K562 (cell line): ENCODE data around the gene ENO2. TPM values are rescaled to one million over a fixed set of nuclear protein-coding genes. Genes with fewer than 3 reads are reported as not detected.

Source experiments
- DACH1 ChIP-seq: fragments of 450-650 bp; IDR thresholded peaks from 2 replicates; pipeline ENCODE4 v1.6.1; 2018; ENCODE audit not compliant: partially characterized antibody
- ELF1 ChIP-seq: fragments of 200-800 bp; sonication (Bioruptor generic); IDR thresholded peaks from 2 replicates; pipeline ENCODE4 v1.6.1; 2016; ENCODE audit warnings: missing genetic modification characterization, missing compliant biosample characterization
- ERF ChIP-seq: fragments of 450-650 bp; formaldehyde crosslinking; IDR thresholded peaks from 2 replicates; pipeline ENCODE4 v1.4.0; 2020; ENCODE audit warnings: mild to moderate bottlenecking, mixed read lengths
- ETV6 ChIP-seq, 3 experiments: fragments of 150-350 bp in 1 of 3; sonication (generic) in 1 of 3; formaldehyde crosslinking in 1 of 3; IDR thresholded peaks; 2 replicates each; pipeline versions ENCODE4 v1.6.1 to v1.8.0; 2014 to 2022; ENCODE audit warnings: borderline replicate concordance in 2 of 3, low read depth in 2 of 3, antibody characterized with exemption in 1 of 3, low read length in 1 of 3, mild to moderate bottlenecking in 1 of 3, missing genetic modification reagents in 1 of 3
- GABPB2 ChIP-seq: fragments of 250-450 bp; sonication (Bioruptor Pico); conservative IDR thresholded peaks from 2 replicates; pipeline ENCODE4 v1.5.1; 2021; ENCODE audit warnings: mild to moderate bottlenecking
- IRF2 ChIP-seq: sonication (generic); formaldehyde crosslinking; IDR thresholded peaks from 2 replicates; pipeline ENCODE4 v1.8.1; 2022; ENCODE audit warnings: mild to moderate bottlenecking, missing genetic modification reagents
- KDM1A ChIP-seq, 2 experiments: fragments of 450-650 bp; IDR thresholded peaks; 2 replicates each; pipeline ENCODE4 v1.6.1; 2016; ENCODE audit warnings: mild to moderate bottlenecking in 2 of 2
- LEF1 ChIP-seq: fragments of 450-650 bp; IDR thresholded peaks from 2 replicates; pipeline ENCODE4 v1.6.1; 2016; ENCODE audit warnings: mild to moderate bottlenecking
- NFRKB ChIP-seq: fragments of 450-650 bp; IDR thresholded peaks from 2 replicates; pipeline ENCODE4 v1.6.1; 2016; ENCODE audit warnings: low read depth
- NR2C1 ChIP-seq, 2 experiments: fragments of 450-650 bp; IDR thresholded peaks; 2 replicates each; pipeline ENCODE4 v1.6.1; 2017; ENCODE audit warnings: mild to moderate bottlenecking in 2 of 2, antibody characterized with exemption in 1 of 2, inconsistent platforms in 1 of 2, missing compliant biosample characterization in 1 of 2, missing genetic modification characterization in 1 of 2
- PPARD ChIP-seq: fragments of 250-450 bp; sonication (Bioruptor Pico); IDR thresholded peaks from 2 replicates; pipeline ENCODE4 v1.8.0; 2022; ENCODE audit warnings: inconsistent platforms, mild to moderate bottlenecking, moderate library complexity
- RAD21 ChIP-seq, 2 experiments: fragments of 250-450 bp in 1 of 2; fragments of 450-650 bp in 1 of 2; sonication (Bioruptor Pico) in 1 of 2; formaldehyde crosslinking in 1 of 2; IDR thresholded peaks in 1 of 2; conservative IDR thresholded peaks in 1 of 2; 2 replicates each; pipeline versions ENCODE4 v1.4.0 to v1.8.0; 2020 to 2022; ENCODE audit warnings: mild to moderate bottlenecking in 2 of 2, moderate library complexity in 1 of 2
- SAP30 ChIP-seq: fragments of 200-600 bp; sonication (generic); IDR thresholded peaks from 2 replicates; pipeline ENCODE4 v1.6.1; 2012; ENCODE audit warnings: borderline replicate concordance, low read depth, mild to moderate bottlenecking, moderate library complexity, low read length, control low read depth, inconsistent platforms; ENCODE audit not compliant: insufficient read depth, poor library complexity, severe bottlenecking
- SIN3A ChIP-seq, 2 experiments: fragments of 150-350 bp in 1 of 2; IDR thresholded peaks; 2 replicates each; pipeline ENCODE4 v1.6.1; 2011 to 2016; ENCODE audit warnings: borderline replicate concordance in 2 of 2, low read depth in 2 of 2, low read length in 2 of 2, mild to moderate bottlenecking in 2 of 2, moderate library complexity in 2 of 2; ENCODE audit not compliant: control insufficient read depth in 1 of 2
- SMARCC2 ChIP-seq: fragments of 450-650 bp; IDR thresholded peaks from 2 replicates; pipeline ENCODE4 v1.6.1; 2017; ENCODE audit warnings: antibody characterized with exemption, moderate library complexity, mild to moderate bottlenecking, low read depth
- ZNF354B ChIP-seq: fragments of 250-450 bp; sonication (Bioruptor Pico); IDR thresholded peaks from 2 replicates; pipeline ENCODE4 v1.4.0; 2020
- ZNF696 ChIP-seq: fragments of 250-450 bp; sonication (Bioruptor Pico); conservative IDR thresholded peaks from 2 replicates; pipeline ENCODE4 v1.4.0; 2020; ENCODE audit warnings: mild to moderate bottlenecking, moderate library complexity
- polyA plus RNA-seq, 8 experiments: library from polyadenylated mRNA; depleted of rRNA in 4 of 8; stranded (reverse) in 5 of 8; unstranded in 3 of 8; fragments of >200 nt; fragmentation: Nextera tagmentation in 2 of 8; fragmentation: Illumina TruSeq in 1 of 8; extraction: Ambion mirVana in 2 of 8; extraction: Trizol in 1 of 8; gene quantifications; 2 replicates each; pipeline versions ENCODE4 v1.2.1 to v1.2.3, GENCODE V29; 2011 to 2014; ENCODE audit warnings: inconsistent platforms in 1 of 8, missing spikeins in 1 of 8
- total RNA-seq, 7 experiments: library from RNA; depleted of rRNA in 6 of 7; stranded (reverse); fragments of >200 nt in 6 of 7; fragmentation: Illumina TruSeq in 2 of 7; extraction: Trizol in 2 of 7; gene quantifications; 2 replicates each; pipeline versions ENCODE4 v1.2.1 to v1.2.3, GENCODE V29; 2011 to 2021; ENCODE audit warnings: low replicate concordance in 1 of 7
- TF ChIP-seq, protein P1 (sequence below): sonication (generic); formaldehyde crosslinking; IDR thresholded peaks from 2 replicates; pipeline ENCODE4 v1.8.1; 2022; ENCODE audit warnings: missing genetic modification reagents
- TF ChIP-seq, protein P2 (sequence below): fragments of 250-450 bp; sonication (Bioruptor Pico); IDR thresholded peaks from 2 replicates; pipeline ENCODE4 v1.5.0; 2021
- TF ChIP-seq, protein P3 (sequence below): fragments of 250-450 bp; sonication (Bioruptor Pico); IDR thresholded peaks from 2 replicates; pipeline ENCODE4 v1.5.0; 2020; ENCODE audit warnings: mild to moderate bottlenecking, borderline replicate concordance
- TF ChIP-seq, protein P4 (sequence below): IDR thresholded peaks from 2 replicates; pipeline ENCODE4 v1.6.1; 2014; ENCODE audit warnings: antibody characterized with exemption

Gene ENO2
- total and polyA plus RNA-seq, 9 of the 15 experiments (the other 6 are each of a cell fraction or from before 2014, with no cell fraction given) = 10.9 to 43.3 (median 21.0) TPM

DNA sequence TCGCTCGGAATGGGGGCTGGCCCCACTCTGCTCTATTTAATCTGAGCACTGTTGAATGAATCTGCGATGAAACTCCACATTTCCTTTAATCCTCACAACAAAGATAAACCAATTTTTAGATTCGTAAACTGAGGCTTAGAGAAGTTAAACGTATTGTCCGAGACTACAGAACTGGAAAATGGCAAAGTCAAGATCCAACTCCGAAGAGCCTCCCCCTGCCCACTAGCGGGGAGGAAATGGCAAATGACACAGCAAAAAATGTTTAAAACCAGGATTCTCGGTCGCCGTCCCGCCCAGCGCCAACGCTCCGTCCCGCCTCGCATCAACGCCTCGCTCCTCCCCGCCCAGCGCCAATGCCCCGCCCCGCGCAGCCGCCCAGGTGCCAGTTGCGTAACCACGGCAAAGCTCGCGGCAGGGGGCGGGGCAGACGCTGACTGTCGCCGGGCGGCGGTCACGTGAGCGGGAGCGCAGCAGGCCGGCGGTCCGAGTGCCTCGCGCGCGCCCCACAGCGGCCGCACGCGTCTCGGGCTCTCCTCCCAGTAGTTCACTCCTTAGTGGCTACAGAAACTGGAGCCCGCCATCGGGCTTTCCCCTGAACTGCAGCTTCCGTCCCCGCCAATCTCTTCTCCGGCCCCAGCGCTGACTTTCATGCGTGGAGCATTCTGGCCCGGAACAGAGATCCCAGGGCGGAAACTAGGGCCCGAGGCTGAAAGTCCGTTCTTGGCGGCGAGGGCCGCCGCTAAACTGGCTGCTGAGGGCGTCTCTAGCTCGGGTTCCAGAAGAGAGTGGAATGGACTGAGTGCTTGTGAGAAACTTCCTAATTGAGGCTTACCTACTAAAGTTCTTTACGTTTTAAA, 23.4 kb upstream of the ENO2 start (continued):
- peak; percentile 65 to 71 for TF ChIP-seq RAD21 (CRISPR knock-in tag; conservative IDR thresholded peaks at IDR 0.05 in 1 of 2, IDR thresholded peaks at IDR 0.05 in 1 of 2)
- TF ChIP-seq IRF2 = no peak
- TF ChIP-seq, protein P1, sequence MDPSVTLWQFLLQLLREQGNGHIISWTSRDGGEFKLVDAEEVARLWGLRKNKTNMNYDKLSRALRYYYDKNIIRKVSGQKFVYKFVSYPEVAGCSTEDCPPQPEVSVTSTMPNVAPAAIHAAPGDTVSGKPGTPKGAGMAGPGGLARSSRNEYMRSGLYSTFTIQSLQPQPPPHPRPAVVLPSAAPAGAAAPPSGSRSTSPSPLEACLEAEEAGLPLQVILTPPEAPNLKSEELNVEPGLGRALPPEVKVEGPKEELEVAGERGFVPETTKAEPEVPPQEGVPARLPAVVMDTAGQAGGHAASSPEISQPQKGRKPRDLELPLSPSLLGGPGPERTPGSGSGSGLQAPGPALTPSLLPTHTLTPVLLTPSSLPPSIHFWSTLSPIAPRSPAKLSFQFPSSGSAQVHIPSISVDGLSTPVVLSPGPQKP (CRISPR knock-in tag) = no peak
- TF ChIP-seq ELF1 (tag) = peak; percentile 3; the same call in 1 of the 2 replicates
- TF ChIP-seq ERF (CRISPR knock-in tag) = no peak
- TF ChIP-seq SIN3A (IDR thresholded peaks at IDR 0.05; ENCODE audit: borderline replicate concordance in 2 of 2, control insufficient read depth in 1 of 2, low read depth in 2 of 2, low read length in 2 of 2) = 0 out of 4 replicates have a peak, but pooled peaks of 1 of the 2 experiments have one; percentile 55
- TF ChIP-seq, protein P2, sequence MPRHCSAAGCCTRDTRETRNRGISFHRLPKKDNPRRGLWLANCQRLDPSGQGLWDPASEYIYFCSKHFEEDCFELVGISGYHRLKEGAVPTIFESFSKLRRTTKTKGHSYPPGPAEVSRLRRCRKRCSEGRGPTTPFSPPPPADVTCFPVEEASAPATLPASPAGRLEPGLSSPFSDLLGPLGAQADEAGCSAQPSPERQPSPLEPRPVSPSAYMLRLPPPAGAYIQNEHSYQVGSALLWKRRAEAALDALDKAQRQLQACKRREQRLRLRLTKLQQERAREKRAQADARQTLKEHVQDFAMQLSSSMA (CRISPR knock-in tag) = no peak
- TF ChIP-seq, protein P3, sequence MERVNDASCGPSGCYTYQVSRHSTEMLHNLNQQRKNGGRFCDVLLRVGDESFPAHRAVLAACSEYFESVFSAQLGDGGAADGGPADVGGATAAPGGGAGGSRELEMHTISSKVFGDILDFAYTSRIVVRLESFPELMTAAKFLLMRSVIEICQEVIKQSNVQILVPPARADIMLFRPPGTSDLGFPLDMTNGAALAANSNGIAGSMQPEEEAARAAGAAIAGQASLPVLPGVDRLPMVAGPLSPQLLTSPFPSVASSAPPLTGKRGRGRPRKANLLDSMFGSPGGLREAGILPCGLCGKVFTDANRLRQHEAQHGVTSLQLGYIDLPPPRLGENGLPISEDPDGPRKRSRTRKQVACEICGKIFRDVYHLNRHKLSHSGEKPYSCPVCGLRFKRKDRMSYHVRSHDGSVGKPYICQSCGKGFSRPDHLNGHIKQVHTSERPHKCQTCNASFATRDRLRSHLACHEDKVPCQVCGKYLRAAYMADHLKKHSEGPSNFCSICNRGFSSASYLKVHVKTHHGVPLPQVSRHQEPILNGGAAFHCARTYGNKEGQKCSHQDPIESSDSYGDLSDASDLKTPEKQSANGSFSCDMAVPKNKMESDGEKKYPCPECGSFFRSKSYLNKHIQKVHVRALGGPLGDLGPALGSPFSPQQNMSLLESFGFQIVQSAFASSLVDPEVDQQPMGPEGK (CRISPR knock-in tag) = no peak
- TF ChIP-seq LEF1 = no peak
- TF ChIP-seq PPARD (CRISPR knock-in tag) = no peak
- no peak for TF ChIP-seq ETV6 (IDR thresholded peaks at IDR 0.05; ENCODE audit: borderline replicate concordance in 1 of 2, low read depth in 2 of 2, low read length in 1 of 2)
- TF ChIP-seq ETV6 (CRISPR knock-in tag; IDR thresholded peaks at IDR 0.05; ENCODE audit: borderline replicate concordance) = no peak
- TF ChIP-seq ZNF696 (CRISPR knock-in tag) = no peak
- no peak for TF ChIP-seq SAP30
- TF ChIP-seq NFRKB = peak; percentile 23
- no peak for TF ChIP-seq KDM1A (IDR thresholded peaks at IDR 0.05)
- TF ChIP-seq, protein P4, sequence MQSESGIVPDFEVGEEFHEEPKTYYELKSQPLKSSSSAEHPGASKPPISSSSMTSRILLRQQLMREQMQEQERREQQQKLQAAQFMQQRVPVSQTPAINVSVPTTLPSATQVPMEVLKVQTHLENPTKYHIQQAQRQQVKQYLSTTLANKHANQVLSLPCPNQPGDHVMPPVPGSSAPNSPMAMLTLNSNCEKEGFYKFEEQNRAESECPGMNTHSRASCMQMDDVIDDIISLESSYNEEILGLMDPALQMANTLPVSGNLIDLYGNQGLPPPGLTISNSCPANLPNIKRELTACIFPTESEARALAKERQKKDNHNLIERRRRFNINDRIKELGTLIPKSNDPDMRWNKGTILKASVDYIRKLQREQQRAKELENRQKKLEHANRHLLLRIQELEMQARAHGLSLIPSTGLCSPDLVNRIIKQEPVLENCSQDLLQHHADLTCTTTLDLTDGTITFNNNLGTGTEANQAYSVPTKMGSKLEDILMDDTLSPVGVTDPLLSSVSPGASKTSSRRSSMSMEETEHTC = peak; percentile 82; the same call in 1 of the 2 replicates
- no peak for TF ChIP-seq NR2C1 (IDR thresholded peaks at IDR 0.05)
- no peak for TF ChIP-seq NR2C1 (tag; IDR thresholded peaks at IDR 0.05)
- TF ChIP-seq SMARCC2 = no peak
- TF ChIP-seq DACH1 = peak; percentile 50
- no peak for TF ChIP-seq GABPB2 (CRISPR knock-in tag)
- TF ChIP-seq ZNF354B (CRISPR knock-in tag) = no peak
